Measurements from ENCODE around the gene TMEM164.
"Not testable (repeated sequence)": the region's sequence is repeated elsewhere in the genome, so short reads cannot be mapped to it uniquely, and the experiment has no call there.

TMEM164 gene

DNA sequence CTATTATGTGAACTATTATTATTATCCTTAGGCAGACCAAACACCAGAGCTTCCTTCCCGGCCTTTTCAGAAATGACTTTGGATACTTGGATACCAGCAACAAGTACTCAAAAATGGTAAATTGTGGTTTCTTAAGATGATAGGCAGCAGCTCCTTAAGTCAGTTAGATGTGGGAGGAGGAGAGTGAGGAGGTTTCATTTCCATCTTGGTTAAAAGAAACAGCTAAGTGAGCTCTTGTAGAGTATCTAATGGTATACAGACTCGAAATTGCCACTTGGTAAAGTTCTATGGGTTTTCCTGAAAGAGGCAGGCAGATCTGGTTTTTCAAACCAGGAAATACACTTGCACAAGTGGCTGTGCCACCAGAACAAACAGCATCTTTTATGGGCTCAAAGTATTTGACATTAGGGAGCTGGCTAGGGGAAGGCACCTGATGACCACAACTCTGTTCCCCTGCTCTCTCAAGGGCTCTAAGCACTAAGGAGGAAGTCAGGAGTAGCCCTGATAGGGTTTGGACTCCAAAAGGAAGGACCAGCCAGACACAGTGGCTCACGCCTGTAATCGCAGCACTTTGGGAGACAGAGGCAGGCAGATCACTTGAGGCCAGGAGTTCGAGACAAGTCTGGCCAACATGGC, 130.9 kb downstream of the TMEM164 start:
- no peak for DNase-seq (ENCODE audit: low spot score)

DNA sequence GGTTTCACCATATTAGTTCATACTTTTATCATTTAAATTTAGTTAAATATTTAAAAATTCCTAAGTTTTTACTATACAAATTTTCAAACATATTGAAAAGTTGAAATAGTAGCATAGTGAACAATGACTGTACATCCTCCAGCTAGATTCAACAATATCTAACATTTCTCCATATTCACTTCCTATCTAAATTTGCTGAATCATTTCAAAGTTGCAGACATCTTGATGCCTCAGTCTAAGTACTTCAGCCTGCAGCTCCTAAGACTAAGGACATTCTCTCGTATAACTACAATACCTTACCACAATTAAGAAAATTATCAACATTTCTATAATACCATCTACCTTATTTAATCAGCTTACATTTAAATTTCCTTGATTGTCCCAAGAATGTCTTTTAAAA, 132.7 kb downstream of the TMEM164 start:
- no peak for DNase-seq (ENCODE audit: low spot score)

DNA sequence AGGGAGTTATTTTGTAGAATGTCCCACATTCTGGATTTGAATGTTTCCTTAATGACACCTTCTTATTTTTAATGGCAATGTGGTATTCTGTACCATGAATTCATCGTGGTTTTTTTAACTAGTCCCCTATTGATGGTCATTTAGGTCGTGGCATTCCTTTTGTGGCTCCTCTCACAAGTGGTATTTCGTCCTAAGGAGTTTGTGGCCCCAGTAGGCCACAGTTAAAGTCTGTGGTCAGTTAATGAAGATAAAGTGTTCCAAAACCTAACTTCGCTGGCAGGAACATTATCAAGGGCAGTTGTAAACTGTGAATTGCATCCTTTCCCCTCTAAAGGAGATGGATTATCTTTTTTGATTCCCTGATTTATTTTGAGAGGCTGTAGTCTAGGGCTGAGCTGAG, 133.2 kb downstream of the TMEM164 start:
- DNase-seq (ENCODE audit: low spot score) = no peak

DNA sequence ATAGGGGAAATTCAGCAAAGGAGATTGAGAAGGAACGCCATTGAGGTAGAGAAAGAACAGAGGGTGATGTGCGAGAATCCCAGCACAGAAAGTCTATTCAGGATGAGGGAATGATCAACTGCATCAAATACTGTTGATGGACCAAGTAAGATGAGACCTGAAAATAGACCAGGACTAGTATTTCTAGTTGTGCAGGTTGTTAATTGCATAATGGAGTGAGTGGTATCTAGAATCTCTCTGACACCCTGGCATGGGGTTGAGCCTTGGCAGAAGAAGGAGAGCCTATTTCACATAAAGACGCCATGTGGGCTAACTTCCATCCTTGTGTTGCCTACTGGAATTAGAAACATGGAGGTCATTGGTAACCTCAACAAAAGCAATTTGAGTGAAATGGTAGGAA, 135.6 kb downstream of the TMEM164 start:
- no peak for DNase-seq (ENCODE audit: low spot score)

DNA sequence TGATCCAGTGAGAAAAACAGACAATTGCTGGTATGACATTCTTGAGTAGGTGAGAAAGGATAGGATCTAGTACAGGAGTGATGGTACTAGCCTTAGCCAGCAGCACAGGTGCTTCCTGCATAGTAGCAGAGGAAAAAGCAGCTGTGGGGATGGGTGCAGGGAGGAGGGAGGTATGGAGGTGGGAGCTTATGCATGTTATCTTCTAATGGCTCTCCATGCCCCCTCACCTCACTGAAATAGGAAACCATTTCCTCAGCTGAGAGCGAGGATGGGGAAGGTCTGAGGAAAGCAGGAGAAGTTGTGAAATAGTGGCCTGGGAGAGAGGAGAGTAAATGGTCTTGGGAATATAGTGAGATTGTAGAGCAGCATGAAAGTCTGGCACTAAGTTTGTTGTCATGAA, 136.3 kb downstream of the TMEM164 start:
- DNase-seq (ENCODE audit: low spot score) = no peak

DNA sequence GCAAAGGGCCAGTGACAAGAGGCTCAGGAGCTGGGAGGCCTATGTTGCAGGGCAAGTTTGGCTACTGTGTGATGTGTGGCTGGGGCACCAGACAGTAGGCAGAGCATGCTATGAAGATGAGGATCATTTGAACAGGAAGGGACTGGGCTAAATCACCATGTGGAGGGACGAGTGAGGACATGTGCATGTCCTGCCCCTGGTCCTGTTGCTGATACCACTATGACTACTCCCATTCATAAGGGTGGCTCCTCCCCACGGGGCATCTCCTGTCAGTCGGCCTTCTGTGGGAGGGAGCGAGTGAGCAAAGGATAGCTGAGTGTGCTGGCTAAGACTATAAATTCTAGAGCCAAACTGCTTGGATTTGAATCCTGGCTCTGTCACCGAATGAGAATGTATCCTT, 139.2 kb downstream of the TMEM164 start:
- DNase-seq (ENCODE audit: low spot score) = no peak

DNA sequence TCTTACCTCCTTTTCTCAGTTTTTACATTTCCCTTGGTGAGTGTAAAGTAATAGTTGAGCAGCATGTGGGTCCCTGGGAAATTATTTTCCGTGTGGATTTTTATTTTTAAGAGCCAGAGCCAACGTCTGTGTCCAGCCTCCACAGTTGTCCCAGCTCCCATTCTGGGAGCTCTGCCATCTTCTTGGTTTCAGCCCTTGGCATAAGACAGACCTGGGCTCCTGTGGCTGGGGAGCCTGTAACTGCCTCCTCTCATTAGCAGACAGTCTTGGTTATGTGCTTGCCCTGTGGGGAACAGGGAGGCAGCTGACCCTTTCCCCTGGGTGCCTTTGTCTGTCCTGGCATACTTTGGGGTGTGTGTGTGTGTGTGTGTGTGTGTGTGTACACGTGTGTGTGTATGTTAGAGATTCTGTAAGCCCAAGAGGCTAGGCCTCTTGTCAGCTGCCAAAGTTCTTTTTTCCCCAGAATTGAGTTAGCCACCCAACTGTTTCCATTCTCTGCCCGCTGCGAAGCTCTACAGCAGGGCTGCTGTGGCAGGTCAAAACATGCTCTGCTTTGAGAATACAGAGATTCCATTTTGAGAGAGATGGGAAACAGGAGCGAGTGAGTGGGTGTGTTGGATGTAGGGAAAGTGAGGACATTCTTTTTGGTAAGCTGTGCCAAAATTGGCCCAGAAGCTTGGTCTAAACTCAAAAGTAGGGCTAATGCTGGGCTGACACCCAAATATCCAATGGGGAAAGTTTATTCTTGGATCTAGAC, 140.7 kb downstream of the TMEM164 start:
- no peak for DNase-seq (ENCODE audit: low spot score)

DNA sequence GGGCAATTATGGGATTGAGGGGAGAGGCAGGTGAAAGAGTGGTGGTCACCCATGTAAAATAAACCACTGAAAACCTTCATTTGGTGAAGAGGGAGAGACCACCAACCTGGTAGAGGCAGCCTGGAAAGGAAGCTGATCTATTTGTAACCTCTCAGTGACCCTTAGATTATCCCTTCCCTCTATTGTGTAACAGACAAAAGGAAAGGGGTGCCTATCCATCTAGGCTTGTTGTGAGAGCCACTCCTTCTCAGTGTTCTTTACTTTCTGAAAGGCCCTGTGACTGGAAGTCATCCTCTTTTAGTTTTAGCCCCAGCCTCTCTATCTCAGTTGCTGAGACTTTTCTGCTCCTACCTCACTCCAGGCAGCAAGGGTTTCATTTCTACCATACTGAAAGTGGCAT, 142.4 kb downstream of the TMEM164 start:
- DNase-seq (ENCODE audit: low spot score) = no peak

DNA sequence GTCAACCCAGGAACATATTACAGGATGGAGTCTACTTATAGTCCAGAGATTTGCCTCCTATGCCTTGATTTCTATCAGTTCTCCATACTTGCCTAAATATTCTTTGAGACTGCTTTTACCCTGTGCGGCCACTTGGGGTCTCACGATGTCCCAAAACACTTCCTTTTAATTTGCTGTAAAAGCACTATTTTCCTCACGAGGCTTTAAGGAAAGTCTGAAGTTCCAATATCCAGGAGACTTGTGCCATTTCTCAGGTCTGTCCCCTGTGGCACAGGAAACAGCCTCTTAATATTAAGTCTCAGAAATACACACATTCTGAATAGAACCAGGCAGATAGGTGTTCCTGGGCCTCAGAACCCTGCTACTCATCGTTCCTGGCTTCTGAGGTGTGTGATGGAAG, 142.9 kb downstream of the TMEM164 start:
- peak; percentile 20 for DNase-seq (ENCODE audit: low spot score)

DNA sequence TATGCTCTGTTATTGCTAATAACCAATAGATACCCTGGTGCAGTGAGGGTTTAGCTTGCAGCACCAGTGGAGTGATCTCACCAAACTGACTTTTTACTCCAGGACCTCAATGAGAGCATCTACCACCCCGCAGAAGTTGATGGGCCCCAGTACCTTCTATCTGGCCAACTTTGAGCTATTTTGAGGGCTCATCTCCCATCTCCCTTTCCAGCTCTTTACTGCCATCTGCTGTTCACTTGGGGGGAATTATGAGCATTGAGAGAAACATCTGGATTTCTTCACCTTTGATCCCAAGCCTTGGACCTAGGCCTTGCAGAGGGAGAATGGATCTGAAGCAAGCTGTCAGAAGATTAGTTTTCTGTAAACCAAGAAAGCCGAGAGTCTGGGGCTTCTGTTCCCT, 143.6 kb downstream of the TMEM164 start:
- DNase-seq (ENCODE audit: low spot score) = peak; percentile 29

DNA sequence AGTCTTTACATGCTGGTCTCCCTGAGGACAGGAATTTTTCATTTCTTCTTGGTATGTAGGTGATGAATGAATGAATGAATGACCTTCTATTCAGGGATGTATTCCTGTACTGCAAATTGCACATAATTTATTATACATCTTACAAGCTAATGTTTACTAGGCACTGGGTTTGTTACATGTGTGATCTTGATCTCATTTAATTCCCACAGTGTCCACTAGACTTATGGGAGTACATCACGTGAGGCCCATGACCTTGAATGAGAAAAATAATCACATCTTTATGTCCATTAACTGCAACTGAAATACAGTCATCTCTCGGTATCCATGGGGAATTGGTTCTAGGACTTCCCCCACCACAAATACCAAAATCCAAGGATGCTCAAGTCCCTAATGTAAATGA, 150.3 kb downstream of the TMEM164 start:
- DNase-seq (ENCODE audit: low spot score) = no peak

DNA sequence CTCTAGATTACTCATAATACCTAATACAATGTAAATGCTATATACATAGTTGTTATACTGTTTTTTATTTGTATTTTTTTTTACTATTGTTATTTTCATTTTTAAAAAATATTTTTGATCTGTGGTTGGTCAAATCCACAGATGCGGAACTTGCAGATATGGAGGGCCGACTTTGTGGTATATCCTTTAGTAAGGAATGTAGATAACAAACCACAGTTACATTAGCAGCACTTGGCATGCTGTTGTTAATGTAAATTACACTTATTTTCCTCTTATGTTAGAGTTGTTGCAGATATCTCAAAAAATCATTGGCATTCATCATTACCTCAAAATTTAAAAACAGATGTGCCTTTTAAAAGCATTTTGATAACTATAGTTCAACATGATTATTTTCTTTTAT, 151.0 kb downstream of the TMEM164 start:
- DNase-seq (ENCODE audit: low spot score) = no peak

DNA sequence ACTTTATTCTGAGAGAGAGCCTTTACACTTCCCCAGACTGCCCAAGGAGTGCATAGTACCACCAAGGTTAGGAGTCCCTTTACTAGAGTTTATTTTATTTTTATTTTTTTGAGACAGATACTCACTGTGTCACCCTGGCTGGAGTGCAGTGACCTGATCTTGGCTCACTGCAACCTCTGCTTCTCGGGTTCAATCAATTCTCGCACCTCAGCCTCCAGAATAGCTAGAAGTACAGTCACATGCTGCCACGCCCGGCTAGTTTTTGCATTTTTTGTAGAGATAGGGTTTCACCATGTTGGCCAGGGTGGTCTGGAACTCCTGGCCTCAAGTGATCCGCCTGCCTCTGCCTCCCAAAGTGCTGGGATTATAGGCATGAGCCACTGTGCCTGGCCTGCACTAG, 151.4 kb downstream of the TMEM164 start:
- DNase-seq (ENCODE audit: low spot score) = not testable (repeated sequence)

DNA sequence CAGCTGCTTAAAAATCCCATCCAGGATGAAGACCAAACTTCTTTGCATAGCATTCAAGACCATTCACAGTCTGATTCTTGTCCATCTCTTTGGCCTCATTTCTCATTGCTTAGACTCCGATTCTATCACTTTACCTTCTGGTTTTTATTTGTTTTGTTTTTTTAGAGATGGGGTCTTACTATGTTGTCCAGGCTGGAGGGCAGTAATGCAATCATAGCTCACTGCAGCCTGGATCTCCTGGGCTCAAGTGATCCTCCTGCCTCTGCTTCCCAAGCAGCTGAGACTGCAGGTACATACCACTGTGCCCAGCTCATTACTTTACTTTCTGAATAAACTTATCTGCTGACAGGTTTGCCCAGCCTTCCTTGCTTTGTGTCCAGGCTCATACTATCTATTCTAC, 152.8 kb downstream of the TMEM164 start:
- no peak for DNase-seq (ENCODE audit: low spot score)

DNA sequence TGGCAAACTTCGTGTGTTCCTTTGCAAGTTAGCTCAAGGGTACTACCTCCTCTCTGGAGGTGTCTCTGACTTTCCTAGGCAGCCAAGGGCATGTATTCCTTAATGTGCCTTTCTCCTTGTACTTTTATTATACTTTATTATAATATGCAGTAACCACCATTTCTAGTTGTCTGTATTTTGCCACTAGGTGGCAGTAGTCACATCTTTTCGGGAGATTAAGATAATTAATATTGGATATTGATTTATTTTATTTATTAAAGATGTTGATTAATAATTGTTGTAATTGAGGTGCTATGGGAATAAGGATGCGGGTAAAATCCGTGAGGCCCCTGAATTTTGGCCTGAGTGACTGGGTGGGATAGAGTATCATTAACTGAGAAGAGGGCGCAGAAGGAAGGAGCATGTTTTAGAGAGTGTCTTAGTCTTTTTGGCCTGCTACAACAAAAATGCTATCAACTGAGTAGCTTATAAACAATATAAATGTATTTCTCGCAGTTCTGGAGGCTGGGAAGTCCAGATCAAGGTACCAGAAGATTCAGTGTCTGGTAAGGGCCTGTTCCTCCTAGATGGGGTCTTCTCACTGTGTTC, 153.3 kb downstream of the TMEM164 start:
- DNase-seq (ENCODE audit: low spot score) = peak; percentile 12

DNA sequence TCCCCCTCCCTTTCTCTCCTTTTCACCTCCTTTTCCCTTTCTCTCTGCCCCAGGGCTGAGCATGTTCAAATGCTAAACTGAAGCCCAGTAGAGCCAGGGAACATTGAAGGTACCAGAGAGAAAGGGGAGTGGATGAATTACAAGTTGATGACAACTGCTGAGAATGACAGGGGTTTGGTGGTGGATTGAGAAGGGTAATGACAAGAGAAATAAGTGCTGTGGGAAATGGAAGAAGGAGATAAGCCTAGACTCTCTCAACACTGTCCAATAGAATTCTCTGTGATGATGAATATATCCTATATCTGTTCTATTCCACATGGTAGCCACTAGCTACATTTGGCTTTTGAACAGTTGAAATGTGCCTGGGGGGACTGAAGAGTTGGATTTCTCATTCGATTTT, 154.5 kb downstream of the TMEM164 start:
- DNase-seq (ENCODE audit: low spot score) = no peak

DNA sequence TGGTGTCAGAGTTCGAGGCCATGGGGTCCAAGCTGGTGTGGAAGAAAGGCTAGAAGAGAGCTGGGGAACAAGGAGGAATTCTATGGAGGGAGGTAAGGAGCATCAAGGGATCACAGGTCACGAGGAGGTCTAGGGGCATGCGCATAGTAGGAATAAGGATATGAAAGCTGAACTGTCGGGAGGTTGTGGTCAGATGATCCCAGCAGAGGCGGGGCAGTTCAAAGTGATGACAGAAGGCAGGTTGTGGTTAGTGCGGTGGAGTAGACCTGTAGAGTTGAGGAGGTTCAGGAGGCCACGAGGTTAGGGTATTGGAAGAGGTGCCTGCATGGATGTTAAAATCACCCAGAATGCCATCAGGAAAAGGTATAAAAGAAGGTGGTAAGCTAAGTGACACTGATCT, 156.3 kb downstream of the TMEM164 start:
- no peak for DNase-seq (ENCODE audit: low spot score)

DNA sequence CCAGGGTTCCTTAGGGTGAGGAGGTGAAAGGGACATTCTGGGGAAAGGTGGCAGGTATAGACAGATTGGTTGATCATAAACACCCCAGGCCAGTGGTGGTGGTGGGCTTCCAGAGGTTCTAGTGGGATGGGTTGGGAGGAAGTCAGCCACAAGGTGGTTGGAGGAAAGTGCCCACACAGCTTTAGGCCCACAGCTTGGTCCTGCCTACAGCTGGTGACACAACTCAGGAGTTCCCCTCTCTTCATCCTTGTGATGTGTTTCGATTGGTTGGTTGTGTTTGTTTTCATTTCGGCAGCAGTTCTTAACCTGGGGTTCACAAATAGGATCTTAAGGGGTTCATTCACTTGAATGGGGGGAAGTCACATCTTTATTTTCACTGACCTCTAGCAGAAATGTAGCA, 157.0 kb downstream of the TMEM164 start:
- DNase-seq (ENCODE audit: low spot score) = no peak

DNA sequence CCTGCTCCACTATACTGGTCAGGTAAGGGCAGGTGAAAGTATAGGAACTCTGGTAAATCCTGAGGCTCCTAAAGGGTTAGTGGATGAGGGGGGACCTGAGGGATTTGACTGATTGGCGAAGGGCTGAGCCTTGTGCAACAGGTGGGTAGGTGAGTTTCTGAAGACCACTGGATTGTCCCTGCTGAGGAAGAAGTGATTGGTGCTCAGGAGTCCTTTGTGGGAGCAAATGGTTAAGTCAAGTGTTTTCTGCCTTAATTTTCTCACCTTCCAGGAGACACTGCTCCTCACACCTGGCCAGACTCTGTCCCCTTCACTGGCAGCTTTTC, 158.4 kb downstream of the TMEM164 start:
- no peak for DNase-seq (ENCODE audit: low spot score)

DNA sequence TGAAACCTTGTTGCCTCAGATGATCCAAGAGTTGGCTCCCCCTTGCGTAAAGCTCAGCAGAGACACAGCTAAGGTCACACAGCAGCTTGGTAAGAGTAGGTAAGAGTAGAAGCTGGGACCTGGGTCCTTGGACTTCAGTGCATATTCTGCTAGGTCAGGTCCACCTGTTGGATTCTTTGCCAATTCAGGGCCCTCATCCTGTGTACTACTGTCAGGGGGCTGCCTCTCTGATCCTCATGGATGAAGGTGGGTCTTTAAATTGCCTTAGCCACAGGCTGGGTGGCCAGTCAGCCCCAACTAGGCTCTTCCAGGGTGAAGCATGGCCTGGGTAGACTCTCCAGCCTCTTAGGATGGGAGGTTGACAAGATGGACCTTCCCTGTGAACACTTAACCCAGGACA, 159.2 kb downstream of the TMEM164 start:
- DNase-seq (ENCODE audit: low spot score) = no peak

DNA sequence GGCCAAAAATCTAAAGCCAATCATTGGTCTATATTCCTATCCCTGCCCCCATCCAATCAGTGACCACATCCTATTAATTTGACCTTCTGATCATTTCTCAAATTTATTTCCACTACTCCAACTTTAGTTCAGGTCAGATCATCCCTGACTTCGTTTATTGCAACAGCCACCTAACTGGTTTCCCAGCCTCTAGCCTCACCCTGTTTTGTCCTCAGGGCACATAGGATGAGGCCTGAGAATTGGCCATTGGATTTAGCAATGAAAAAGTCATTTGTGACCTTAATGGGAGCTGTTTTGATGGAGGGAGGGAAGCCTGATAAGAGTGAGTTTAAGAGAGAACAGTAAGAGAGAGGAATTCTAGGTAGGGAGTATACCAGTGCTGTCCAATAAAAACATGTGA, 160.0 kb downstream of the TMEM164 start:
- no peak for DNase-seq (ENCODE audit: low spot score)

DNA sequence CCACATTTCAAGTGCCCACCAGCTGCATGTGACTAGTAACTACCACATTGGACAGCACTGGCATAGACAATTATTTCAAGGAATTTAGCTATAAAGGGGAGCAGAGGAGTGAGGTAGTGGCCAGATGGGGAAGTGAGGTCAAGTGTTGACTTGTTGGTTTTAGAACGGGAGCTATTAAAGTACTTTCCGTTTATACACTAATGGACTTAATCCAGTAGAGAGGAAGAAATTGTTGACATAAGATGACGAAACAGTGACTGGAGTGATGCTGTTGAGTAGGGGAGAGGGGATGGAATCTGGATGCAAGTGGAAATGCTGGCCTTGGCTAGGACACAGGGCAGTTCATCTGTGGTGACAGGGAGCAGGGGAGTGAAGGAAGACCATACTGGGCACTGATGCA, 160.6 kb downstream of the TMEM164 start:
- no peak for DNase-seq (ENCODE audit: low spot score)

DNA sequence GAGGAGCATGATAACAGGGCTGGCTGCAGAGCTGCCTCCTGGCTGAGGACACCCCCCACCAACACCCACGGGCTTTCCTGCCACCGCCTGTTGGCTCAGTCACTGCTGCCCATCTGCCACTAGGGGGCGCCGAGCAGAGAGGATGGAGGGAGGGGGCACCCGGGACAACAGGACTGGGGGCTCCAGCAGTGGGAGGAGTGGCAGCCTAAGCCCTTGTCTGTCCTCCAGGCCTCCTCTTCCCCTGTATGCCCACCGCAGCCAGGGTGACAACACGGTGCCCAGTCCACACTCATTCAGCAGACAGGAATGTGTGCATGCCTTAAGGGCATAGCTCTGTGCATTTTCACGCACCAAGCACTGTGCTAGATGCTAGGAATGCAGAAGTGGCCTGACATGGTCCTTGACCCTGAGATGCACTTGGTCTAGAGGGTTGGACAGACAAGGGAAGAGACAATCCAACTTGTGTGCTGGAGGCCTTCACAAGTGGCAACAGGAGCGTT, 165.1 kb downstream of the TMEM164 start:
- DNase-seq (ENCODE audit: low spot score) = peak; percentile 50

DNA sequence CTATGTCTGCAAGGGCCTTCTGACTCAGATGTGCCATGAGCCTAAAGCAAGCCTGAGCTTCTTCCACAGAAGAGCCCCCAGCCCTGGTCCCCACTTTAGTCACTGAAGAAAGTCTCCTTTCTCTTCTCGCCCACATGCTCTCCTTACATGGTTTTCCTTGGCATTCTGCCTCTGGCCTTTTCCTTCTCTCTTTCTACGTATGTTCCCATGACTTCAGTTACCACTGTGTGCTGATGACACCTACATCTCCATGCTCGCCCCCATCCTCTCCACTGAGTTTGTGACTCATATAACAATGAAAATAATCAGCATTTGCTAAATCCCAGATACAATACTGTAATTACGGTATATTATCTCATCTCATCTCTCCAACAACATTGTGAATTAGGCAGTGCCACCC, 165.7 kb downstream of the TMEM164 start:
- no peak for DNase-seq (ENCODE audit: low spot score)
